HepG2 (cell line): Measurements from ENCODE around the gene COL18A1. TPM values are rescaled to one million over a fixed set of nuclear protein-coding genes. Genes with fewer than 3 reads are reported as not detected.

Experiments
- ATAD3A ChIP-seq: sonication (generic); formaldehyde crosslinking; IDR thresholded peaks from 2 replicates; pipeline ENCODE4 v1.4.0; 2020; ENCODE audit warnings: missing genetic modification reagents
- CHCHD3 ChIP-seq: sonication (generic); formaldehyde crosslinking; IDR thresholded peaks from 2 replicates; pipeline ENCODE4 v1.8.0; 2022; ENCODE audit warnings: mild to moderate bottlenecking, missing genetic modification reagents, moderate library complexity
- GPBP1L1 ChIP-seq: sonication (generic); formaldehyde crosslinking; IDR thresholded peaks from 2 replicates; pipeline ENCODE4 v1.5.0; 2020; ENCODE audit warnings: mild to moderate bottlenecking, missing genetic modification reagents
- JARID2 ChIP-seq: sonication (generic); formaldehyde crosslinking; IDR thresholded peaks from 2 replicates; pipeline ENCODE4 v1.8.1; 2023; ENCODE audit warnings: missing genetic modification reagents, inconsistent platforms; ENCODE audit not compliant: insufficient replicate concordance
- KDM5A ChIP-seq: fragments of 200-600 bp; sonication (generic); IDR thresholded peaks from 2 replicates; pipeline ENCODE4 v1.7.0; 2018; ENCODE audit warnings: antibody characterized with exemption, mild to moderate bottlenecking, low read length, borderline replicate concordance
- LBX2 ChIP-seq: sonication (generic); formaldehyde crosslinking; IDR thresholded peaks from 2 replicates; pipeline ENCODE4 v1.5.0; 2020; ENCODE audit warnings: missing genetic modification reagents, mild to moderate bottlenecking, borderline replicate concordance
- LCORL ChIP-seq, 2 experiments: fragments of 450-650 bp in 1 of 2; sonication (generic) in 1 of 2; formaldehyde crosslinking in 1 of 2; IDR thresholded peaks; 2 replicates each; pipeline versions ENCODE4 v1.5.0 to v1.6.1; 2017 to 2020; ENCODE audit warnings: antibody characterized with exemption in 1 of 2, missing genetic modification reagents in 1 of 2
- MED1 ChIP-seq: sonication (generic); formaldehyde crosslinking; IDR thresholded peaks from 2 replicates; pipeline ENCODE4 v1.4.0; 2020; ENCODE audit warnings: missing genetic modification reagents
- MTERF4 ChIP-seq: sonication (generic); formaldehyde crosslinking; IDR thresholded peaks from 2 replicates; pipeline ENCODE4 v1.8.0; 2023; ENCODE audit warnings: mild to moderate bottlenecking, missing genetic modification reagents
- PHF21A ChIP-seq: sonication (generic); formaldehyde crosslinking; IDR thresholded peaks from 2 replicates; pipeline ENCODE4 v1.5.0; 2020; ENCODE audit warnings: mild to moderate bottlenecking, missing genetic modification reagents
- RFX1 ChIP-seq: fragments of 450-650 bp; IDR thresholded peaks from 2 replicates; pipeline ENCODE4 v1.6.1; 2017
- RNF2 ChIP-seq: fragments of 450-650 bp; conservative IDR thresholded peaks from 2 replicates; pipeline ENCODE4 v1.6.1; 2016; ENCODE audit warnings: low read depth
- SOX5 ChIP-seq: IDR thresholded peaks from 2 replicates; pipeline ENCODE4 v1.6.1; 2016; ENCODE audit warnings: borderline replicate concordance
- SRSF9 ChIP-seq: fragments of 200-400 bp; formaldehyde crosslinking; IDR thresholded peaks from 2 replicates; pipeline ENCODE4 v1.6.1; 2018; ENCODE audit warnings: borderline replicate concordance, mild to moderate bottlenecking, low read depth, low read length; ENCODE audit not compliant: insufficient read depth, poor library complexity, severe bottlenecking
- THRA ChIP-seq: sonication (generic); formaldehyde crosslinking; IDR thresholded peaks from 2 replicates; pipeline ENCODE4 v1.4.0; 2020; ENCODE audit warnings: missing genetic modification reagents, borderline replicate concordance
- TOPORS ChIP-seq: sonication (generic); formaldehyde crosslinking; IDR thresholded peaks from 2 replicates; pipeline ENCODE4 v1.8.0; 2023; ENCODE audit warnings: mild to moderate bottlenecking, missing genetic modification reagents
- U2AF1 ChIP-seq: fragments of 200-400 bp; formaldehyde crosslinking; optimal IDR thresholded peaks from 2 replicates; pipeline ENCODE3; 2017; ENCODE audit warnings: mild to moderate bottlenecking, low read depth, low read length
- ZMAT3 ChIP-seq: sonication (generic); formaldehyde crosslinking; conservative IDR thresholded peaks from 2 replicates; pipeline ENCODE4 v1.7.0; 2021; ENCODE audit warnings: missing genetic modification reagents
- ZNF136 ChIP-seq: sonication (generic); formaldehyde crosslinking; IDR thresholded peaks from 2 replicates; pipeline ENCODE4 v1.8.1; 2022; ENCODE audit warnings: low read depth, mild to moderate bottlenecking, moderate library complexity, missing genetic modification reagents
- ZNF44 ChIP-seq: sonication (generic); formaldehyde crosslinking; IDR thresholded peaks from 2 replicates; pipeline ENCODE4 v1.5.1; 2020; ENCODE audit warnings: mild to moderate bottlenecking, missing genetic modification reagents
- ZNF510 ChIP-seq: sonication (generic); formaldehyde crosslinking; IDR thresholded peaks from 2 replicates; pipeline ENCODE4 v1.4.0; 2020; ENCODE audit warnings: low read depth, mild to moderate bottlenecking, missing genetic modification reagents
- ZNF660 ChIP-seq: sonication (generic); formaldehyde crosslinking; IDR thresholded peaks from 2 replicates; pipeline ENCODE4 v1.5.1; 2020; ENCODE audit warnings: mild to moderate bottlenecking, low read depth, missing genetic modification reagents, borderline replicate concordance
- ZNF678 ChIP-seq: sonication (generic); formaldehyde crosslinking; IDR thresholded peaks from 2 replicates; pipeline ENCODE4 v1.4.0; 2020; ENCODE audit warnings: mild to moderate bottlenecking, missing genetic modification reagents
- ZNF777 ChIP-seq: sonication (generic); formaldehyde crosslinking; IDR thresholded peaks from 2 replicates; pipeline ENCODE4 v1.4.0; 2020; ENCODE audit warnings: missing genetic modification reagents
- ZNF782 ChIP-seq: sonication (generic); formaldehyde crosslinking; IDR thresholded peaks from 2 replicates; pipeline ENCODE4 v1.4.0; 2020; ENCODE audit warnings: missing genetic modification reagents, mild to moderate bottlenecking, borderline replicate concordance
- polyA plus RNA-seq, 8 experiments: library from polyadenylated mRNA; depleted of rRNA in 3 of 8; stranded (reverse) in 7 of 8; unstranded in 1 of 8; fragments of >200 nt; fragmentation: Illumina TruSeq in 4 of 8; extraction: Trizol in 4 of 8; gene quantifications; 2 replicates each; pipeline versions ENCODE4 v1.2.1 to v1.2.3, GENCODE V29; 2011 to 2016; ENCODE audit warnings: low read depth in 4 of 8, missing spikeins in 1 of 8, mixed read lengths in 1 of 8; ENCODE audit not compliant: insufficient read depth in 1 of 8
- total RNA-seq, 5 experiments: library from RNA; depleted of rRNA; stranded (reverse); fragments of >200 nt; fragmentation: Illumina TruSeq; extraction: Trizol; gene quantifications; 2 replicates each; pipeline ENCODE4 v1.2.3, GENCODE V29; 2016; ENCODE audit warnings: low read depth in 1 of 5

Gene COL18A1
- total and polyA plus RNA-seq, 2 of the 13 experiments (the other 11 are each of a cell fraction or from before 2014, with no cell fraction given): 79.0 to 102 TPM

GRCh38 chr21:45469273-45470086 is 64.5 kb downstream of the COL18A1 start (continued):
- TF ChIP-seq CHCHD3 (CRISPR knock-in tag): no peak
- TF ChIP-seq TOPORS (CRISPR knock-in tag): no peak
- TF ChIP-seq LCORL (IDR thresholded peaks at IDR 0.05): no peak
- peak; percentile 92 for TF ChIP-seq LCORL (CRISPR knock-in tag; IDR thresholded peaks at IDR 0.05)
- peak; percentile 99 for TF ChIP-seq PHF21A
- peak; percentile 98 for TF ChIP-seq ZNF136 (CRISPR knock-in tag)
- no peak for TF ChIP-seq ZNF777 (CRISPR knock-in tag)
- no peak; the same call in 1 of the 2 replicates for TF ChIP-seq KDM5A
- no peak for TF ChIP-seq U2AF1
- TF ChIP-seq MED1 (CRISPR knock-in tag): peak; percentile 99
- TF ChIP-seq JARID2 (CRISPR knock-in tag): no peak
- no peak for TF ChIP-seq ZNF782 (CRISPR knock-in tag)
- no peak for TF ChIP-seq LBX2 (CRISPR knock-in tag)
- no peak for TF ChIP-seq ATAD3A (CRISPR knock-in tag)
- TF ChIP-seq SOX5 (CRISPR knock-in tag): peak; percentile 91
- TF ChIP-seq SRSF9: no peak
- TF ChIP-seq RNF2: peak; percentile 83; the same call in 1 of the 2 replicates
- no peak for TF ChIP-seq ZNF660 (CRISPR knock-in tag)
- peak; percentile 99 for TF ChIP-seq THRA (CRISPR knock-in tag)
- TF ChIP-seq MTERF4: no peak
- TF ChIP-seq ZNF678 (CRISPR knock-in tag): no peak
- peak; percentile 96; the same call in 1 of the 2 replicates for TF ChIP-seq ZMAT3 (CRISPR knock-in tag)
- TF ChIP-seq RFX1: no peak
- no peak for TF ChIP-seq GPBP1L1 (CRISPR knock-in tag)
- TF ChIP-seq ZNF44 (CRISPR knock-in tag): no peak
- TF ChIP-seq ZNF510 (CRISPR knock-in tag): 0 out of 2 replicates have a peak, but pooled peaks have one; percentile 70
